Loucy (cell line): Measurements from ENCODE around the gene APH1B.

Experiments used
- EZH2phosphoT487 ChIP-seq: fragments of 200-600 bp; IDR thresholded peaks from 2 replicates; pipeline ENCODE4 v1.6.1; 2018; ENCODE audit warnings: antibody characterized with exemption, mild to moderate bottlenecking, moderate library complexity, borderline replicate concordance
- TF ChIP-seq, protein P1 (sequence below): fragments of 200-600 bp; sonication (generic); conservative IDR thresholded peaks from 2 replicates; pipeline ENCODE4 v1.5.1; 2014; ENCODE audit warnings: mild to moderate bottlenecking, antibody characterized with exemption, low read length

DNA sequence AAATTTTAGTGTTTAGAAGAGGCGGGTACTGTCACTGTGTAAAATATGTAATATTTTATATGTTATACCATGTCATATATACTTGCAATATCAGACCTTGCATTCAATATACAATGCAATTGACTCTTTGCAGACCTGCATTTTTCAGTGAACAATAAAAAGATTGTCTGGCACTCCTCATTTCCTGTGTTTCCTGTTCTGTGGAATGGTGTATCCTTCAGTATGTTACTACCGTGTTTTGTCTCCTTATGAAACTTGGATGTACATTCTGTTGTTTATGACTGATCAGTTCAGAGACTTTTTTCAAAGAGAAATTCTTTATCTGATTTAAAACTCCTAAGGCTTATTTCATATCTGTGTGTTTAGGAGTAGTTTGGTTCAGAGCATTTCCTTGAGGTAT lies 31.5 kb downstream of the APH1B start:
- TF ChIP-seq, protein P1, sequence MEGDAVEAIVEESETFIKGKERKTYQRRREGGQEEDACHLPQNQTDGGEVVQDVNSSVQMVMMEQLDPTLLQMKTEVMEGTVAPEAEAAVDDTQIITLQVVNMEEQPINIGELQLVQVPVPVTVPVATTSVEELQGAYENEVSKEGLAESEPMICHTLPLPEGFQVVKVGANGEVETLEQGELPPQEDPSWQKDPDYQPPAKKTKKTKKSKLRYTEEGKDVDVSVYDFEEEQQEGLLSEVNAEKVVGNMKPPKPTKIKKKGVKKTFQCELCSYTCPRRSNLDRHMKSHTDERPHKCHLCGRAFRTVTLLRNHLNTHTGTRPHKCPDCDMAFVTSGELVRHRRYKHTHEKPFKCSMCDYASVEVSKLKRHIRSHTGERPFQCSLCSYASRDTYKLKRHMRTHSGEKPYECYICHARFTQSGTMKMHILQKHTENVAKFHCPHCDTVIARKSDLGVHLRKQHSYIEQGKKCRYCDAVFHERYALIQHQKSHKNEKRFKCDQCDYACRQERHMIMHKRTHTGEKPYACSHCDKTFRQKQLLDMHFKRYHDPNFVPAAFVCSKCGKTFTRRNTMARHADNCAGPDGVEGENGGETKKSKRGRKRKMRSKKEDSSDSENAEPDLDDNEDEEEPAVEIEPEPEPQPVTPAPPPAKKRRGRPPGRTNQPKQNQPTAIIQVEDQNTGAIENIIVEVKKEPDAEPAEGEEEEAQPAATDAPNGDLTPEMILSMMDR = no peak
- TF ChIP-seq EZH2phosphoT487 = no peak
